GM12801 (cell line): ENCODE results near the gene USP34.

Experiments used
- TF ChIP-seq, protein P1 (sequence below): IDR thresholded peaks from one replicate; pipeline ENCODE4 v1.5.1; 2011; ENCODE audit warnings: control low read depth; ENCODE audit not compliant: insufficient read length; ENCODE audit errors: extremely low read depth

Gene USP34

DNA sequence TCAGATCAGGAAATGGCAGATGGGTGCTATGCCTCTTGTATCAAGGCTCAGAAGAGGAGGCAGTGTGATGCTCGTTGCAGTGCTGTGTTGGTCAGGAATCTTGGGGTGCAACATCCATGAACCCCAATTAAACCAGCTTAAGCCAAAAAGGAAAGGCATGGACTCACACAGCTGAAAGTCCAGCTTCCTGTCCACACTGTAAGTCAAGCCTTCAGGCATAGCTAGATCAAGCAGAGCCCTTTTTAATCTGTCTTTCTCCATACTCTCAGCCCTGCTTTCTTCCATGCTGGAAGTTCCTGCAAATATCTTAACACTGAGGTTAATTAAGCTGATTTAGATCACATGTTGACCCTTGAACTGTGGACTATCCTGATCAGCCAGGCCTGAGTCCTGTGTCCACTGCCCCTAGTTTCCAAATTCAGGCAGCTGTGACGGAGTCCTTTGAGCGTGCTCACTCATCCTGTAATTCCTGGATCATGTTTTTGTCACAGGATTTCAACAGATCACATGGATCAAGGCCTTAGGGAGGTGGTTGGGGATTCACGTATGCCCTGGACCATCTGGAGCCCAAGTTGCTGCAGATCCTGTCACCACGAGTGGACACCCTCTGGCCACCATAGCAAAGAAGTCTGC lies 313.4 kb downstream of the USP34 start:
- TF ChIP-seq, protein P1, sequence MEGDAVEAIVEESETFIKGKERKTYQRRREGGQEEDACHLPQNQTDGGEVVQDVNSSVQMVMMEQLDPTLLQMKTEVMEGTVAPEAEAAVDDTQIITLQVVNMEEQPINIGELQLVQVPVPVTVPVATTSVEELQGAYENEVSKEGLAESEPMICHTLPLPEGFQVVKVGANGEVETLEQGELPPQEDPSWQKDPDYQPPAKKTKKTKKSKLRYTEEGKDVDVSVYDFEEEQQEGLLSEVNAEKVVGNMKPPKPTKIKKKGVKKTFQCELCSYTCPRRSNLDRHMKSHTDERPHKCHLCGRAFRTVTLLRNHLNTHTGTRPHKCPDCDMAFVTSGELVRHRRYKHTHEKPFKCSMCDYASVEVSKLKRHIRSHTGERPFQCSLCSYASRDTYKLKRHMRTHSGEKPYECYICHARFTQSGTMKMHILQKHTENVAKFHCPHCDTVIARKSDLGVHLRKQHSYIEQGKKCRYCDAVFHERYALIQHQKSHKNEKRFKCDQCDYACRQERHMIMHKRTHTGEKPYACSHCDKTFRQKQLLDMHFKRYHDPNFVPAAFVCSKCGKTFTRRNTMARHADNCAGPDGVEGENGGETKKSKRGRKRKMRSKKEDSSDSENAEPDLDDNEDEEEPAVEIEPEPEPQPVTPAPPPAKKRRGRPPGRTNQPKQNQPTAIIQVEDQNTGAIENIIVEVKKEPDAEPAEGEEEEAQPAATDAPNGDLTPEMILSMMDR: no peak

DNA sequence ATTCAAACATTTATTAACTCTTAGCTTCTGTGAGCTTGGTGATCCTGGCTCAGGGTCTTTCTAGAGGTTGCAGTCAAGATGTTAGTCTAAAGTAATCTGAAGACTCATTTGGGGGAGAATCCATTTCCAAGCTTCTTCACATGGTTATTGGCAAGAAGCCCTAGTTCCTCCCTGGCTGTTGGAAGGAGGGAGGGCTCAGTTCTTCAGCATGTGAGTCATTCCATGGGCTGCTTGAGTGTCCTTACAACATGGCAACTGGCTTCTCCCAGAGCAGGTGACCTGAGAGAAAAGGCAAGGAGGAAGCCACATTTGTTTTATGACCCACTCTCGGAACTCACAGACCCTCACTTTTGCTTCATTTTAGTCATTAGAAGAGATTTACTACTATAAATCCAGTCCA lies 319.5 kb downstream of the USP34 start:
- TF ChIP-seq, protein P1: no peak

DNA sequence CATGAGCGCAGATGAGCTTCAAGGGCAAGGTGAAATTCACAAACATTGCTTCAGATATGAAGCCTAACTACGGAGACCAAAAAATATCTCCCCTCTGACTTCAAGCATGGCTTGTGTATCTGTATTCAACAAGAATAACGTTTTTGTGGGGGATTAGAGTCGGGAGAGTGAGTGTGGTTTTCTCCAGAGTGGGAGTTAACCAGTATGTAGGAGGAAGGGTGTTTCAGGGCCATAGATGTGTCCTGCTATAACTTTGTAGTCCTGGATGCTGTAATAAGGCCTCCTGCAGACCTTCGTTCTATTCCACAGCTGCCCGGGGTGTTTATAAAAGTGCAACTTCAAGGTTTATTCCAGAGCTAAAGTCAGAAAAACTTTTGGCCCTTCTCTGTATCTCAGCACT lies 321.8 kb downstream of the USP34 start:
- TF ChIP-seq, protein P1: no peak

DNA sequence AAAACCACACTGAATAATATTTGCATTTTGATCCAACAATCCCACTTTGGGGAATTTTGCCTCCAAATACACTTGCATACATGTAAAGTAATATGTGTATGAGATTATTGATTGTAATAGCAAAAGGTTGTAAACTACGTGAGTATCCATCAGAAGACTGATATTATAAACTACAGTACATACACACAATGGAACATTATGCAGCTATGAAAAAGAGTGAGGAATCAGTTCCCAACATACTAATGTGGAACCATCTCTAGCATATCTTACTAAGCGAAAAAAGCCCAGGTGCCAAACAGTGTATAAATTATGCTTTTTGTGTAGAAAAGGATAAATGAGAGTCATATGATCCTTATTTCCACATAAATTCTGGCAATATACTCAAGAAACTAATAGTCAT lies 324.9 kb downstream of the USP34 start:
- TF ChIP-seq, protein P1: no peak

DNA sequence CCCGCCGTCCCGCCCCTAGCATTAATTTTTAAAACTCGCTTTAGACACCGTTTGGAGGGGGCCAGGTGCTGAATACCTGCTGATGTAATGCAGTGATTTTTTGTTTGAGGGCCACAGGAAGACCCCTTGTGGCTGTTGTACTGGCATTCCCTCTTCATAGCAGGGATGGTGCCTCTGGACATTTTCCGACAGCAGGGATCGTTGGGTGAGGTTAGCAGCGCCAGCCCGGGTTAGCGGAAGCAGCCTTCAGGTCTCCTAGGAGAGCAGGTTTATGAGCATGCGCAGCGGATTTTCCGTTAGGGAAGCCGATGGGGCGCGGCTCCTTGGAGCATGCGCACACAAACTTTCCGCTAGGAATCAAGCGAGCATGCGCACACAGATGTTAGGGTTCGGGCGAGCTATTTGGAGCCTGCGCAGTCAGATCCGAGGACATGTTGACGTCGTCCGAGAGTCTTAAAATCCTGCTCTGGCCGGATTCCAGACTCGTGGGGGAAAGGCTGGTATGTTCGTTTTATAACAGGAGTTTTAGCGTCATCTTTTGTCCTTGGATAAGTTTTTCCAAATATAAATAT lies 326.1 kb downstream of the USP34 start:
- TF ChIP-seq, protein P1: no peak

DNA sequence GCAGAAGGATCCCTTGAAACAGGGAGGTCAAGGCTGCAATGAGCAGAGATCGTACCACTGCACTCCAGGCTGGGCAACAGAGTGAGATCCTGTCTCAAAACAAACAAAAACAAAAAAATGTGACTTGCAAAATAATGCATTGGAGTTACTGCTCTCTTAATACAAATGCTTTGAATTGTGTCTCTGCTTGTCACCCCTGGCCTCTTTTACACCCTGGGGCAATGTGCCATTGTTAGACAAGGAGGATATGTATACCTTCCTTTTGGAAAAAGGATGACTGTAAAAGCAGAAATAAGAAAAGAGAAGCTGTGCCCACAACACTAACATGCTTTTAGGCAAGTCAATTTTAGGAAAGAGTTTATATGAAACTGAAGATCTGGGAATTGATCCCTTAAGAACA lies 329.7 kb downstream of the USP34 start:
- TF ChIP-seq, protein P1: no peak

DNA sequence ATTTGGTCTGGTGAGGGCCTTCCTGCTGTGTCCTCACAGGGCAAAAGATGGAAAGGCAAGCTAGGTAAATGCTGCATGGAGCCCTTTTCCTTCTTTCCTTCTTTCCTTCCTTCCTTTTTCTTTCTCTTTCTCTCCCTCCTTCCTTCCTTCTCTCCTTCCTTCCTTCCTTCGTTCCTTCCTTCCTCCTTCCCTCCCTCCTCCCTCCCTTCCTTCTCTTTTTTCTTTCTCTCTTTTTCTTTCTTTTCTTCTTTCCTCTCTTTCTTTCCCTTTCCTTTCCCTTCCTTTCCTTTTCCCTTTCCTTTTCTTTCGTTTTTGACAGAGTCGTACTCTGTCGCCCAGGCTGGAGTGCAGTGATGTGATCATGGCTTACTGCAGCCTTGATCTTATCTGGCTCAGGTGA lies 332.0 kb downstream of the USP34 start:
- TF ChIP-seq, protein P1: no peak
